ENCODE results near the gene ISM1.

ISM1 gene

GRCh38 chr20:13262302-13262650 is 41.2 kb downstream of the ISM1 start:
- TF ChIP-seq CTCF (IDR thresholded peaks at IDR 0.05; ENCODE audit: low read depth, low read length, missing control alignments), result no peak
- no peak overlapping the region for H3K4me3 ChIP-seq (ENCODE audit: low read depth, low read length)
- no peak for DNase-seq (ENCODE audit: low read depth)

GRCh38 chr20:13262671-13263360 is 41.7 kb downstream of the ISM1 start:
- no peak overlapping the region for H3K4me3 ChIP-seq (ENCODE audit: low read depth, low read length)
- DNase-seq (ENCODE audit: low read depth), result no peak
- TF ChIP-seq CTCF (IDR thresholded peaks at IDR 0.05; ENCODE audit: low read depth, low read length, missing control alignments), result no peak

- H3K4me3 ChIP-seq (ENCODE audit: low read depth, low read length), result no peak overlapping the region
- no peak for TF ChIP-seq CTCF (IDR thresholded peaks at IDR 0.05; ENCODE audit: low read depth, low read length, missing control alignments)
- DNase-seq (ENCODE audit: low read depth), result no peak
Measured at GRCh38 chr20:13263451-13263850, 42.4 kb downstream of the ISM1 start.

GRCh38 chr20:13264907-13265306 is 43.8 kb downstream of the ISM1 start:
- no peak for TF ChIP-seq CTCF (IDR thresholded peaks at IDR 0.05; ENCODE audit: low read depth, low read length, missing control alignments)
- no peak for DNase-seq (ENCODE audit: low read depth)
- H3K4me3 ChIP-seq (ENCODE audit: low read depth, low read length), result no peak overlapping the region

- no peak for TF ChIP-seq CTCF (IDR thresholded peaks at IDR 0.05; ENCODE audit: low read depth, low read length, missing control alignments)
- no peak for DNase-seq (ENCODE audit: low read depth)
- H3K4me3 ChIP-seq (ENCODE audit: low read depth, low read length), result no peak overlapping the region
Measured at GRCh38 chr20:13265941-13266340, 44.9 kb downstream of the ISM1 start.

- no peak overlapping the region for H3K4me3 ChIP-seq (ENCODE audit: low read depth, low read length)
- no peak for TF ChIP-seq CTCF (IDR thresholded peaks at IDR 0.05; ENCODE audit: low read depth, low read length, missing control alignments)
- DNase-seq (ENCODE audit: low read depth), result no peak
Measured at GRCh38 chr20:13267231-13267630, 46.2 kb downstream of the ISM1 start.

GRCh38 chr20:13268953-13269352 is 47.9 kb downstream of the ISM1 start:
- H3K4me3 ChIP-seq (ENCODE audit: low read depth, low read length), result no peak overlapping the region
- no peak for DNase-seq (ENCODE audit: low read depth)
- no peak for TF ChIP-seq CTCF (IDR thresholded peaks at IDR 0.05; ENCODE audit: low read depth, low read length, missing control alignments)

Measured in GM12864 (cell line).